SKM-1 (cell line): ENCODE results near the gene PTPRK.

ENCODE experiments used
- DNase-seq: peaks from one replicate; lab custom pipeline; 2025; ENCODE audit not compliant: unreplicated experiment; lab: John Stamatoyannopoulos, UW

Gene PTPRK

DNA sequence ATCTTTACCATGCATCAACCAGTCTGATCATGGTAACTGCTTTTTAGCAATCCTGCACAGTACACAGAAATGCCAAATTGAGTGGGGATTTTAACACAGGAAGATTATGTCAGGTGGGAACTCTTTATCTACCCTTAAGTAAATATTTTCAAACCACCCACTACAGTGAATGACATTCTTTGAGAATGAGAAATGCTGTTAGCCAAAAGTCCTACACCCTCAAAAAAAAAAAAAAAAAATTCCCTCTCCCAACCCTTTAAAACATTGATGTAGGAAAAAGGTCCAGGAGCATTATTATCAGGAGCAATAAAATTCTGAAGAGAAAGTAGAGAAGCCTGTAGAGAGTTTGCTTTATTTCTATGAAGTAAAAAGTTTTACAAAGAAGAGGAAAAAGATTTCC is 312.3 kb downstream of the PTPRK start:
- DNase-seq = no peak

DNA sequence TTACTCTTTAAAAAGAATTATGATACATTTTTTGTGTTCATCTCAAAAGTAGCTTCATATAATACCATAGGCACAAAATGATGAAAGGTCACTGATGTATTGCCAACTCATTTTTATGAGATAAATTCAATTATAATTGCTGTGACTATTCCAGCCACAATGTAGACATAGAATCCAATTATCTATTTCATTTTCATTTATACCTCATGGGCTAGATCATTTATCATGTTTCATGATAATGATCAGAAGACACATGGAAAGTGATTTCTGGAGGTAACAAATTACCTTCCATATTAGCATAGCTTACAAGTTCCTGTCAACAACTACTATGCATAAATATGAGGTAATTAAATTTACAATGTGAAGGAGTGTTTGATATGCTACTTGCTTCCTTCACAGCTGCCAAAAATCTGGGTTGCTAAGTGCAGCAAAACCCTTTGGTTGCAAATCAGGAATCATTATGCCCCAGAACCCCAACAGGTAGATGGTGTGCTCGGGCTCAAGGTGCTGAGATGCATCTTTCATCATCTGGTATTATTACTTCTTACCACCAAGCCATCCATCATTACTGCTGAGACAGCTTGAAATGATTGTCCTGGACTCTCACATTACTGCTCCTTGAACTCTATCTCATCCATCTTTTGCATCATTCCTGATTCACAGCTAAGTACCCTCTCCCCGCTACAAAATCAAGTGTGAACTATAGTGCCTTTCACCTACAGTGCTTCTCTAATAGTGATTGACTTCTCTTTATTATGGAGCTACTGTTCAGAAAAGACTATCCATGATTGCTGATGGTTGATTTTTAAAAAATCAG is 313.6 kb downstream of the PTPRK start:
- no peak for DNase-seq

- DNase-seq = no peak
These were observed 315.8 kb downstream of the PTPRK start for GRCh38 chr6:128204616-128205015.

GRCh38 chr6:128202169-128202765 is 318.1 kb downstream of the PTPRK start:
- DNase-seq = no peak

DNA sequence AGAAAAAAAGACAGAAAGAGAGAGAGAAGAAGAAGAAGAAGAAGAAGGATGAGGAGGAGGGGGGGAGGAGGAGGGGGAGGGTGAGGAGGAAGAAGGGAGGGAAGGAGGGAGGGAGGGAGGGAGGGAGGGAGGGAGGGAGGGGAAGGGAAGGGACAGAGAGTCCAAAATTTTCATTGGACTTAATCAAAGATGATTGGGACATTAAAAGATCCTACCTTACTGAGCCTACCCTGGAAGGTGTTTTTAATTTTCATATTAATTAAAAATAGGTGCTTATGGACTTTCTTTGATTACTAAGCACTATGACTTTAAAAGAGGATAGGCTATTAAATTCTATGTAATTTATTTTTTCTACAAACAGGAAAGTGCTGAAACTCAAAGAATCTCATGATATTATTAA is 319.6 kb downstream of the PTPRK start:
- no peak for DNase-seq

DNA sequence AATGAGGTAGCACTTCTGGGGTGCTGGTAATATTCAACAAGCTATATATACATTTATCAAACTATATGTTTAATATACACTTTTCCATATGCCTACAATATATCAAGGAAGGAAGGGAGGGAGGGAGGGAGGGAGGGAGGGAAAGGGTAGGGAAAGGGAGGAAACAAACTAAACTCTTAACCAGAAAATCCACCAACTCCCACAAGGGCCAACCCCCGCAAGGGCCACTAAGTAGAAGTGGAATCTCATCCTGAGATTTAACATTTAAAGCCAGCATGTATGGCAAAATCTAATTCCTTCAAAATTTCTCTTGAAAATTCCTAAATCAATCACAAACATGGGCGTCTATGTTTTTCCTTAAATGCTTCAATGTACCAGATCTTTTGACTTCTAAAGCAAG is 320.9 kb downstream of the PTPRK start:
- DNase-seq = no peak

DNA sequence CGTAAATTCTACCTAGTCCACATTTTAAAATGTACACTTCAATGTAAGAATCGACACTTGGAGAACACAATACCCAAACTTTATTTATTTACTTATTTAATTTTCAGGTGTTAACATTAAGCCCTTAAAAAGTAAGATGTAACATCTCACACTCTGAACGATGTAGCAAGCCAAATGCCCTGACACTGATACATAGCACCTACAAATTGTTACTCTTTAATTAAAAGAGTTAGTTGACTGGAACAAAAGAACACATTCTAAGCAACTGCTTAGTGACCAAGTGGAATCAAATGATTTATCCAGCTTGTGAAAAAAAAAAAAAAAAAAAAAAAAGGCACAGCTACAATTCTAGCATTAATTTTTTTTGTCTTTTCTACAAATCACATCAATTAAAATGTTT is 327.4 kb downstream of the PTPRK start:
- no peak for DNase-seq

DNA sequence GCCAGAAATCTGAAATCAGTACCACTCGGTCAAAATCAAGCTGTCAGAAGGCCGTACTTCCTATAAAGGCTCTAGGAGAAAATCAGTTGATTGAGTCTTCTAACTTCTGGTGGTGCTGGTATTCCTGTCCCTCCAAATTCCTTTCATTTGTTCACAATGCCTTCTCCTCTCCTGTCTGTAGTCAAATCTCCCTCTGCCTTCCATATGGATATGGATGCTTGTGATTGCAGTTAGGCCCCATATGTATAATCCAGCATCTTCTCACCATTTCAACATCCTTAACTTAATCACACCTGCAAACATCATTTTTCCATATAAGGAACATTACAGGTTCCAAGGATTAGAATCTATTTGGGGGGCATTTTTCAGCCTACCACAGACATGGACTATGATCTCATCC is 331.7 kb downstream of the PTPRK start:
- no peak for DNase-seq

DNA sequence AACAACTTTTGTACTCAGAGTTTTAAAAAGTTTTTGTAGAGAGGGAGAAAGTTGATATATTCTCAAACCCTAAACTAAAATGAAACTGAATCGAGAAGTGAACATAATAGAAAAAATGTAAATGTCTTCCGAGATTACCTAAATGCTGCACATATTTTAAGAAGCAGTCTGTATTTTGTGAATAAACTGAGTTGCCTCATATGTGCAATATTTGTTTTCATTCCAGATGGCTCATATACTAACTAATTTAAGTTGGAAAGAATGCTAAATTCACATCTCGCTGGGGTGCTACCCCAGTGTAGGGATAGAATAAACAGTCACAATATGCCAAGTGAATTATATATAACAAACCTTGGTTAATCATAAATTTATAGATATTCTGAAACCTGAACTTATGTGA is 333.7 kb downstream of the PTPRK start:
- DNase-seq = no peak

DNA sequence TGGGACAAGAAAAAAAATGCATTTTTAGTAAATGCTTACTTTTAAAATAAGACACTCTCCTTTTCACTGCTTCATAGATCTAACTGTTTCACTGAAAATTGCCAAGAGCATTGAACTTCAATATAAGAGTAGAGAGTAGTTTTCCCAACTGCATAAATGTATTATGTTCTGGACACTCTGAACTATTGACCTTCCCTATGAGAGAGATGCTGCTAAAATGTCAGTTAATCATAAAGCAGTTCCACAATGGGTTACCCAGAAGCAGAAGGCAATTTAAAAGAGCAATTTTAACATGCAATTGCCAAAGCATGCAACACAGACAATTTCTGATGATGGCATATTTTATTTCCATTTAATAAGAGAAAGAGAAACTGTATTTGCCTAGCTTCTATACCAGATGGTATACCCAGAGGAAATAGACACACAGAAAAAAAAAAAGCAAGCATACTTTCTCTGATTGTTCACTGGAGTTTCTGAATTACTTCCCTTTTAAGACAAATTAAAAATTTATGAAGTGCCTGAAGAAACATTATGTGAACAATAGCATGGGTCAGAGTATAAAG is 340.4 kb downstream of the PTPRK start:
- DNase-seq = no peak

DNA sequence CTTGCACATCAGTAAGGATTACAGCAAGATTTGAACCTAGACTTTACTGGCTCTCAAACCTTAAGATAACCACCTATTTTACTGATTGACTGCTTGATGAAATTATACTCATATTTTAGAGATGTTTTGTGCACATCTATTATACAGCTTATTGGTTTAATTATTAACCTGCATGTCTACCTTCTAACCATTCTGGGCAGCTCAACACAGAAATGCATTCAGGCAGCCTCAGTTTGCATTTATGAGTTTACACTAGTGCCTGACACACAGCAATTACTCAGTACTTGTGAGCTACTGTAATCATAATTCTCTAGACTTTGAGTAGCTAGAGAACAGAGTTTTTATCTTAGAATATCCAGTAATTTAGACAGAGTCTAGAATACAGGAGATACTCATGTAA is 345.7 kb downstream of the PTPRK start:
- DNase-seq = no peak

- no peak for DNase-seq
These were observed 347.4 kb downstream of the PTPRK start for GRCh38 chr6:128172752-128173682.

GRCh38 chr6:128172081-128172480 is 348.3 kb downstream of the PTPRK start:
- DNase-seq = no peak

DNA sequence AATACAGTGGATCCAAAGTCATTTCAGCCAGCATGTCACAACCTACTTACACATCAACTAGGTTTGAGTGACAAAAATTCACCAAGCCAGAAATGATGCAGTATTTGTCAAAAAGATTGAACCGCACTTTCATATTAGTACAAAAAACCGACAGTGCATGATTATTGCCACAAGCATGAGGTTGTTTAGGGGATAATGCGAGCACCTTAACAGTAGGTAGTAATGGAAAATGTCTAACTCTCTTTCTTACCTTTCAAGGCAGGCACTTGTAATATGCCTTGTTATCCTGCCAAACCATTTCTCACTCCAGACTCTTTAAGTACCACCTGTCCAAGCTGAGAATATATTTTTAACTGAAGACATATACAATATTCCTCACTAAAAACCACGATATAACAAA is 349.2 kb downstream of the PTPRK start:
- DNase-seq = no peak

GRCh38 chr6:128168244-128168643 is 352.2 kb downstream of the PTPRK start:
- no peak for DNase-seq

GRCh38 chr6:128167552-128167951 is 352.8 kb downstream of the PTPRK start:
- no peak for DNase-seq

GRCh38 chr6:128164254-128164653 is 356.1 kb downstream of the PTPRK start:
- DNase-seq = no peak

GRCh38 chr6:128162423-128162822 is 358.0 kb downstream of the PTPRK start:
- no peak for DNase-seq

GRCh38 chr6:128161839-128162238 is 358.6 kb downstream of the PTPRK start:
- DNase-seq = no peak

DNA sequence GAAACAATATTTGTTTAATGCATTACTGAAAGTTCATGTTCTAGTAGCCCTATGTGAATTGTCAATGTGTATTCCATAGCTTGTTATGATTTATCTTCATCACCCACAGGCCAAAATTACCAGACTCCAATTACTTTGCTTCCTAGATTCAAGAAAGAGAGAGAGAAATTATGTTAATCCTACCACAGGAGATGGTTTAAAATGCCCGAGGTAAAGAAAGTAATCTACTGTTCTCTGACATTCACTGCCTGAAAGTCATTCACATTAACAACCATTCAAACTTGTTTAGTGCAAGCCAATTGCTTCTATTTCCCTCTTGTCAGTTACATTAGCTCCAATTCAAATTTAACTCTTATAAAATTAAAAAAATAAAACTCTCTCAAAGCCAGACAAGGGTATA is 359.1 kb downstream of the PTPRK start:
- no peak for DNase-seq

- DNase-seq = no peak
These were observed 361.9 kb downstream of the PTPRK start for GRCh38 chr6:128158496-128158895.
